Measurements from ENCODE around the gene C16orf46. TPM values are rescaled to one million over a fixed set of nuclear protein-coding genes. Genes with fewer than 3 reads are reported as not detected.

The C16orf46 gene
- total and polyA plus RNA-seq, 2 of the 4 experiments (the other 2 are of a cell fraction) = 0.27 to 0.72 TPM

GRCh38 chr16:81053761-81054160 is 23.3 kb downstream of the C16orf46 start:
- no peak overlapping the region for H3K14ac ChIP-seq (replicated peaks; ENCODE audit: low read depth, low read length)
- no peak for TF ChIP-seq NFE2L2 (IDR thresholded peaks at IDR 0.05; ENCODE audit: low read depth, low read length)
- no peak for TF ChIP-seq POLR2A (IDR thresholded peaks at IDR 0.05; ENCODE audit: low read depth, low read length)
- no peak for TF ChIP-seq RFX5 (IDR thresholded peaks at IDR 0.05; ENCODE audit: low read depth, low read length)
- no peak for TF ChIP-seq CTCF (conservative IDR thresholded peaks at IDR 0.05; ENCODE audit: low read depth, low read length)
- no peak for TF ChIP-seq CEBPB (IDR thresholded peaks at IDR 0.05; ENCODE audit: low read depth, low read length)
- TF ChIP-seq, protein P1, sequence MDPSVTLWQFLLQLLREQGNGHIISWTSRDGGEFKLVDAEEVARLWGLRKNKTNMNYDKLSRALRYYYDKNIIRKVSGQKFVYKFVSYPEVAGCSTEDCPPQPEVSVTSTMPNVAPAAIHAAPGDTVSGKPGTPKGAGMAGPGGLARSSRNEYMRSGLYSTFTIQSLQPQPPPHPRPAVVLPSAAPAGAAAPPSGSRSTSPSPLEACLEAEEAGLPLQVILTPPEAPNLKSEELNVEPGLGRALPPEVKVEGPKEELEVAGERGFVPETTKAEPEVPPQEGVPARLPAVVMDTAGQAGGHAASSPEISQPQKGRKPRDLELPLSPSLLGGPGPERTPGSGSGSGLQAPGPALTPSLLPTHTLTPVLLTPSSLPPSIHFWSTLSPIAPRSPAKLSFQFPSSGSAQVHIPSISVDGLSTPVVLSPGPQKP (IDR thresholded peaks at IDR 0.05; ENCODE audit: borderline replicate concordance, low read depth, low read length) = no peak
- no peak for TF ChIP-seq MXI1 (IDR thresholded peaks at IDR 0.05; ENCODE audit: borderline replicate concordance, low read depth, low read length)
- no peak for TF ChIP-seq BHLHE40 (IDR thresholded peaks at IDR 0.05; ENCODE audit: low read depth, low read length)
- no peak for TF ChIP-seq RCOR1 (IDR thresholded peaks at IDR 0.05; ENCODE audit: insufficient replicate concordance, low read length)
- no peak for TF ChIP-seq MAZ (IDR thresholded peaks at IDR 0.05; ENCODE audit: borderline replicate concordance, low read depth, low read length)
- no peak for TF ChIP-seq USF2 (IDR thresholded peaks at IDR 0.05; ENCODE audit: low read depth, low read length)
- TF ChIP-seq CHD1 (IDR thresholded peaks at IDR 0.05; ENCODE audit: low read depth, low read length) = no peak
- no peak for TF ChIP-seq FOS (IDR thresholded peaks at IDR 0.05; ENCODE audit: low read depth, low read length)
- TF ChIP-seq SMC3 (IDR thresholded peaks at IDR 0.05; ENCODE audit: low read depth, low read length) = no peak
- H3K9me3 ChIP-seq (ENCODE audit: control insufficient read depth, insufficient read depth, low read length) = peaks cover 3% of the 10 kb centered on the region; the same call in 1 of the 2 replicates
- H2AFZ ChIP-seq (replicated peaks; ENCODE audit: low read length, poor library complexity) = no peak overlapping the region
- no peak overlapping the region for H2BK15ac ChIP-seq (ENCODE audit: low read depth, low read length)
- H4K20me1 ChIP-seq (ENCODE audit: insufficient read depth, low read length) = no peaks in the 10 kb centered on the region
- no peak overlapping the region for H2BK5ac ChIP-seq (ENCODE audit: low read depth, low read length, poor library complexity, severe bottlenecking)
- intact Hi-C loops (cut with micrococcal nuclease) (no loop called here), dilution Hi-C loops (cut with HindIII; ENCODE audit: low sequenced_read_pairs, unreplicated experiment) (no loop called here), in situ Hi-C loops (cut with MboI; ENCODE audit: low sequenced_read_pairs) (no loop called here)
- H3K9me1 ChIP-seq (ENCODE audit: insufficient read depth, low read length) = no peaks in the 10 kb centered on the region
- H2AK5ac ChIP-seq (ENCODE audit: low read depth, low read length) = no peak overlapping the region
- no peak overlapping the region for H3K56ac ChIP-seq (ENCODE audit: extremely low read depth, insufficient read depth, low read length)
- H3K27ac ChIP-seq (ENCODE audit: insufficient read depth, low read length) = no peak overlapping the region
- no peak overlapping the region for H2BK120ac ChIP-seq (ENCODE audit: low read depth, low read length)
- no peak overlapping the region for H3K4me2 ChIP-seq (ENCODE audit: low read depth, low read length)
- H3K79me1 ChIP-seq (ENCODE audit: low read depth in 1 of 2, low read length in 2 of 2) = no peaks in the 10 kb centered on the region
- BruUV-seq (replicated peaks) = no TSS peak
- POLR2A ChIA-PET (ENCODE audit: unreplicated experiment) = no interaction called here
- no peak overlapping the region for H2BK20ac ChIP-seq (ENCODE audit: low read depth, low read length)
- no peak overlapping the region for H2AK9ac ChIP-seq (replicated peaks; ENCODE audit: low read depth, low read length, poor library complexity)
- no peak for DNase-seq
- WGBS, 2 experiments (ENCODE audit: extremely low coverage in 2 of 2, insufficient read length in 1 of 2) = 66% methylated on average over 5 of the region's 11 CpGs; no CpG with 5 or more reads in 1 of the 2 experiments
- H3K36me3 ChIP-seq (ENCODE audit: control insufficient read depth, insufficient read depth, low read length) = no peaks in the 10 kb centered on the region
- CTCF ChIA-PET = no interaction called here
- no peak overlapping the region for H4K5ac ChIP-seq (ENCODE audit: low read depth, low read length)
- no peak overlapping the region for H3K9ac ChIP-seq (ENCODE audit: low read depth, low read length)
- H4K8ac ChIP-seq (ENCODE audit: low read depth in 2 of 2, low read length in 2 of 2) = no peak overlapping the region
- H3K4me1 ChIP-seq (ENCODE audit: control insufficient read depth, insufficient read depth, low read length) = no peaks in the 10 kb centered on the region
- ATAC-seq (ENCODE audit: low read depth) = no peak
- H4K91ac ChIP-seq (ENCODE audit: insufficient read depth, low read depth, low read length) = no peak overlapping the region
- no peaks in the 10 kb centered on the region for H3K27me3 ChIP-seq (ENCODE audit: control insufficient read depth, insufficient read depth, low read length)
- no peak overlapping the region for H3K4me3 ChIP-seq (ENCODE audit: insufficient read depth, low read depth, low read length)
- H3K18ac ChIP-seq (ENCODE audit: low read depth, low read length) = no peak overlapping the region
- no peak overlapping the region for H3K4ac ChIP-seq (ENCODE audit: low read depth, low read length)
- no peak overlapping the region for H3K23ac ChIP-seq (ENCODE audit: low read depth, low read length)
